Central memory CD8-positive, alpha-beta T cell (primary cell): ENCODE measurements around the gene SLC6A20.

Experiments used
- ATAC-seq: fragments of 150-1000 bp; cut with Tn5 transposase; replicated peaks from 2 replicates; pipeline ENCODE4 v1.10.0; 2022; ENCODE audit warnings: mild to moderate bottlenecking, moderate FRiP score, moderate number of reproducible peaks; ENCODE audit not compliant: poor library complexity, severe bottlenecking; ENCODE audit errors: extremely low read depth
- DNase-seq, 2 donors: peaks; one replicate each; pipeline ENCODE4 v3.0.0; 2021; ENCODE audit warnings: low spot score in 2 of 2
- H3K27ac Mint-ChIP-seq: one replicate; pipeline ENCODE4 v1.8.0; 2022; ENCODE audit warnings: low read depth, mild to moderate bottlenecking, moderate library complexity, mixed read lengths
- H3K27me3 Mint-ChIP-seq: one replicate; pipeline ENCODE4 v1.8.0; 2022; ENCODE audit warnings: mixed read lengths
- H3K36me3 Mint-ChIP-seq: one replicate; pipeline ENCODE4 v1.8.0; 2022; ENCODE audit warnings: mild to moderate bottlenecking, moderate library complexity, mixed read lengths; ENCODE audit not compliant: insufficient read depth
- H3K4me1 Mint-ChIP-seq: one replicate; pipeline ENCODE4 v1.8.0; 2022; ENCODE audit warnings: mixed read lengths
- H3K4me3 Mint-ChIP-seq: one replicate; pipeline ENCODE4 v1.8.0; 2022; ENCODE audit warnings: mild to moderate bottlenecking, moderate library complexity, mixed read lengths
- H3K9me3 Mint-ChIP-seq: one replicate; pipeline ENCODE4 v1.8.0; 2022; ENCODE audit warnings: mixed read lengths

SLC6A20 gene

DNA sequence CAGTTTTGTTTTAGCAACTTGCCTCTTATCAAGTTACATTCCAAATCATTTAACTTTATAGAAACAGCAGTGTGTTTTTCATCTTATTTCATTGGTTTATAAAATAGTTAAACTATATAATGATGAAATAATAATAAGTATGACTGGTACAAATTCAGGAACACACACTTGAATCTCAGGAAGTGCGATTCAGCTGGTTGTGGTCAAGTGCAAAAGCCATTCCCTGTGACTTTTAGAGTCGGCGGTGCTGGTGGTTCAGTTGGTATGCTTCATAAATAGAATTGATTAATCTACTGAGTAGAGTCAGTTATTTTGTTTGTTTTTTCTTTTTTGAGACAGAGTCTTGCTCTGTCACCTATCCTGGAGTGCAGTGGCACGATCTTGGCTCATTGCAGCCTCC is 84.4 kb downstream of the SLC6A20 start:
- ATAC-seq (no peak), DNase-seq (no peak)
- no peaks in the 10 kb centered on the region for H3K27me3 Mint-ChIP-seq
- no peak overlapping the region for H3K27ac Mint-ChIP-seq
- no peaks in the 10 kb centered on the region for H3K9me3 Mint-ChIP-seq
- peaks cover 26% of the 10 kb centered on the region for H3K4me1 Mint-ChIP-seq
- peaks cover 60% of the 10 kb centered on the region for H3K36me3 Mint-ChIP-seq
- H3K4me3 Mint-ChIP-seq = no peak overlapping the region

DNA sequence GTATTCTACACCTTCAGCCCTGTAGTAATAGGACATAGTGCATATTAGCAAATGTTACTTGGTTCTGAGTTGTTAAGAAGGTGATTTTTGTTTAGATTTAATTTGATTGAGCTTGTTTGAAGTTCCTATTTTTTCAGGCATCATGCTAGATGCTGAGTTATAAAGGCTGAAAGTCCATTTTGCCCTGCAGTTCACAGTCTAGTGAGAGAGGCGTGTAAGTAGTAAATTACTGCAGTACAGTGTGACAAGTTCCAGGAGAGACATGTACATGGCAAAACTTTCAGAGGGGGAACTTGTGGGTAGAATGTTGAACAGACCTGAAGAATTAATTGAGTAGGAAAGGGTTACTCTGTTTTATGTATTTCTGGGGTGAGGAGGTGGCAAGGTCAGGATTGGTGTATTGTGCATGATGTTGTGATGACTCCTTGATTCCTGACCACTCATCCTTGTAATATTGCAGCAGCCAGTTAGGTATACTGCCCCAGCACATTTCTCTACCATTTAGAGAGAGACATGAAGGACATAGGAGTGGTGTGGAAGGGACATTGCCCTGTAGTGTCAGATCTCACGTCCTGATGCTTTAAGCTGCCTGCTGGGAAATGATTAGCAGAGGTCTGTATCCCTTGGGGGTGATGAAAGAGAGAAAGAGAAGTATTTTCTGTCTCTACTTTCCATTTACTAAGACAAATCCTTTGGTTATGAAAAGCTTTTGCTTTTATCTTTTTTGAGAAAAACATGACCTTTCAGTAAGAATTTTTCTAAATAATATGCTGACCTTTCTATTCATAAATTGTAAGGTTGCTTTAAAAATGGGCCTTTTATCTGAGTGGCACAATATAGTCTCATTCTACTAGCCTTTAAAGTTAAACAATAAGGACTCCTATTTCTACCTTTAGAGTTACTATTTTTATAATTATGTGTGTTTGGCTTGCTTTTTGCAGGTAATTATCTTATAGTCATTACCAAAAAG is 90.2 kb downstream of the SLC6A20 start:
- ATAC-seq = no peak
- no peaks in the 10 kb centered on the region for H3K27me3 Mint-ChIP-seq

More for the DNA sequence above, 90.2 kb downstream of the SLC6A20 start:
- Mint-ChIP-seq H3K9me3 (no peaks in the 10 kb centered on the region), H3K4me1 (peaks cover 42% of the 10 kb centered on the region), H3K36me3 (peaks cover 53% of the 10 kb centered on the region), H3K27ac (peak overlapping the region; percentile 19), H3K4me3 (no peak overlapping the region)
- no peak for DNase-seq
